ENCODE data around the gene RNF144B.

DNA sequence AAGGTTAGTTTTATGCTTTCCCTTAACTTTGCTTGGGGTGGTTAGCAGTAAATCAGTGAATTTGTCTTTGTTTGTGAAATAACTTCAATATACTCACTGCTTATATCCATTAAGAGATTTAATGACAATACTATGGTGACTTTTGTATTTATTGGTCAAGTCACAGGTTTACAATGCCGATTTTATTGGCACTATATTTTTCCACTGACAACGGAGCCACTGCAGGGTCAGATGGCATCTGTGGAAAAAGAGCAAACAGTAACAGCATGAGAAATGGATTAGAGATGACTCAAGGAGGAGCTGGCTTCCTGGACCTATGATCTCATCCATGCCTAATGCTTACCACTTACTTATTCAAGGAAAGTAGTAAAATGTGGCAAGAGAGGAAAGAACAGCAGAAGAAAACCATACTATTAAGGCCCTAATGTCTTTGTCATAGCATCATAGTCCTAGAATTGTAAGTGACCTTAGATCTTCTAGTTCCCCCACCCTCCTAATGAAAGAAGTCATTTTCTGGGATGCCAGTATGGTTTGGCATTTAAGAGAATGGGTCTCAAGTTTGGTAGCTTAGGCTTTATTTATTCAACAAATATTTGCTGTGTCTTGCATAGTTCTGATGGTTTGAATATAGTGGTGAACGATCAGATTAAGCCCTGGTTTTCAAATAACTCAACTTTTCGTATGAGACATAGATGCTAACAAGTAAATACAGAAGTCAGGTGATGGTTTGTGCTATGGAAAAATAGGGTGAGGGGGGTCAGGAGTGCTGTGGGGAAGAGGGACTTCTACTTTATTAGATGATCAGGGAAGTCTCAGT lies 18.5 kb downstream of the RNF144B start:
- TF ChIP-seq, protein P1, sequence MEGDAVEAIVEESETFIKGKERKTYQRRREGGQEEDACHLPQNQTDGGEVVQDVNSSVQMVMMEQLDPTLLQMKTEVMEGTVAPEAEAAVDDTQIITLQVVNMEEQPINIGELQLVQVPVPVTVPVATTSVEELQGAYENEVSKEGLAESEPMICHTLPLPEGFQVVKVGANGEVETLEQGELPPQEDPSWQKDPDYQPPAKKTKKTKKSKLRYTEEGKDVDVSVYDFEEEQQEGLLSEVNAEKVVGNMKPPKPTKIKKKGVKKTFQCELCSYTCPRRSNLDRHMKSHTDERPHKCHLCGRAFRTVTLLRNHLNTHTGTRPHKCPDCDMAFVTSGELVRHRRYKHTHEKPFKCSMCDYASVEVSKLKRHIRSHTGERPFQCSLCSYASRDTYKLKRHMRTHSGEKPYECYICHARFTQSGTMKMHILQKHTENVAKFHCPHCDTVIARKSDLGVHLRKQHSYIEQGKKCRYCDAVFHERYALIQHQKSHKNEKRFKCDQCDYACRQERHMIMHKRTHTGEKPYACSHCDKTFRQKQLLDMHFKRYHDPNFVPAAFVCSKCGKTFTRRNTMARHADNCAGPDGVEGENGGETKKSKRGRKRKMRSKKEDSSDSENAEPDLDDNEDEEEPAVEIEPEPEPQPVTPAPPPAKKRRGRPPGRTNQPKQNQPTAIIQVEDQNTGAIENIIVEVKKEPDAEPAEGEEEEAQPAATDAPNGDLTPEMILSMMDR (conservative IDR thresholded peaks at IDR 0.05): no peak
- no peak for TF ChIP-seq EZH2 (IDR thresholded peaks at IDR 0.05; ENCODE audit: low read depth)

Data from PC-9 (cell line).